H1 (cell line): ENCODE data around the gene MACROD2. TPM values are rescaled to one million over a fixed set of nuclear protein-coding genes. Genes with fewer than 3 reads are reported as not detected.

Experiments
- CTCF ChIA-PET: fragments of 300-600 bp; sonication (Branson Sonifier 250); formaldehyde crosslinking; loops from one replicate; lab custom pipeline; 2021; ENCODE audit not compliant: partially characterized antibody; lab: Charles Lee
- POLR2A ChIA-PET: fragments of 300-600 bp; sonication (Branson Sonifier 250); formaldehyde crosslinking; loops from one replicate; lab custom pipeline; 2021; ENCODE audit warnings: inconsistent platforms; ENCODE audit not compliant: partially characterized antibody; lab: Charles Lee
- DNase-seq, 2 experiments: peaks; one replicate each; pipeline versions ENCODE4 v3.0.0 to v3.0.0-alpha.2; 2010 to 2022; ENCODE audit warnings: low spot score in 2 of 2, low read depth in 1 of 2, mixed read lengths in 1 of 2
- FAIRE-seq: peaks from 2 replicates; lab custom pipeline; 2011; peaks lifted over from hg19 to GRCh38; lab: Jason Lieb, UNC
- H2AFZ ChIP-seq: 2 replicates; pipeline ENCODE4 v1.8.1; 2012; ENCODE audit warnings: low read length, inconsistent platforms
- H2AK5ac ChIP-seq: 2 replicates; pipeline ENCODE4 v1.6.1; 2013; ENCODE audit warnings: low read depth, low read length
- H2BK120ac ChIP-seq: replicated peaks from 2 replicates; pipeline ENCODE3; 2013; ENCODE audit warnings: low read depth, low read length, inconsistent platforms
- H2BK12ac ChIP-seq: 2 replicates; pipeline ENCODE4 v1.6.1; 2013; ENCODE audit warnings: low read depth, low read length
- H2BK15ac ChIP-seq: 2 replicates; pipeline ENCODE4 v1.6.1; 2013; ENCODE audit warnings: low read length
- H2BK20ac ChIP-seq: 2 replicates; pipeline ENCODE4 v1.6.1; 2013; ENCODE audit warnings: low read length
- H2BK5ac ChIP-seq: 2 replicates; pipeline ENCODE4 v1.6.1; 2013; ENCODE audit warnings: low read depth, low read length
- H3K14ac ChIP-seq: 2 replicates; pipeline ENCODE4 v1.6.1; 2013; ENCODE audit warnings: inconsistent platforms; ENCODE audit not compliant: insufficient read length
- H3K18ac ChIP-seq: 2 replicates; pipeline ENCODE4 v1.6.1; 2013; ENCODE audit warnings: low read length; ENCODE audit errors: extremely low read depth
- H3K23ac ChIP-seq: 2 replicates; pipeline ENCODE4 v1.6.1; 2013; ENCODE audit warnings: inconsistent platforms; ENCODE audit not compliant: insufficient read length
- H3K23me2 ChIP-seq: 2 replicates; pipeline ENCODE4 v1.6.1; 2013; ENCODE audit warnings: low read depth, low read length
- H3K27ac ChIP-seq: 2 replicates; pipeline ENCODE4 v1.6.1; 2011; ENCODE audit warnings: low read depth, low read length, inconsistent platforms
- H3K27me3 ChIP-seq, 4 experiments: replicated peaks in 1 of 4; 1 replicate in 1 of 4; 2 replicates in 3 of 4; pipeline versions ENCODE4 v1.6.1 to v1.8.1; 2011 to 2013; ENCODE audit warnings: low read length in 3 of 4, mild to moderate bottlenecking in 3 of 4, inconsistent platforms in 2 of 4, mixed read lengths in 2 of 4, moderate library complexity in 1 of 4; ENCODE audit not compliant: control insufficient read depth in 3 of 4, insufficient read depth in 3 of 4; ENCODE audit errors: extremely low read depth in 1 of 4
- H3K36me3 ChIP-seq, 4 experiments: 2 replicates each; pipeline versions ENCODE4 v1.6.1 to v1.8.1; 2011 to 2013; ENCODE audit warnings: mild to moderate bottlenecking in 4 of 4, low read length in 3 of 4, moderate library complexity in 2 of 4, control low read depth in 1 of 4, inconsistent platforms in 1 of 4; ENCODE audit not compliant: insufficient read depth in 4 of 4, control insufficient read depth in 2 of 4
- H3K4ac ChIP-seq: replicated peaks from 2 replicates; pipeline ENCODE3; 2013; ENCODE audit warnings: low read length, low read depth, mixed read lengths, inconsistent platforms; ENCODE audit not compliant: insufficient read length
- H3K4me1 ChIP-seq, 4 experiments: replicated peaks in 1 of 4; 1 replicate in 1 of 4; 2 replicates in 3 of 4; pipeline versions ENCODE4 v1.6.1 to v1.8.1; 2011 to 2013; ENCODE audit warnings: low read length in 3 of 4, inconsistent platforms in 2 of 4, mixed read lengths in 1 of 4; ENCODE audit not compliant: insufficient read depth in 4 of 4, control insufficient read depth in 3 of 4
- H3K4me2 ChIP-seq, 2 experiments: 2 replicates each; pipeline versions ENCODE4 v1.6.1 to v1.8.1; 2011 to 2013; ENCODE audit warnings: low read depth in 2 of 2, low read length in 2 of 2, control low read depth in 1 of 2, inconsistent platforms in 1 of 2, mild to moderate bottlenecking in 1 of 2; ENCODE audit not compliant: insufficient read depth in 1 of 2
- H3K4me3 ChIP-seq, 4 experiments: fragments of 200-600, 300-600 bp in 1 of 4; sonication (generic), shearing (Covaris generic), sonication (Bioruptor Twin) in 1 of 4; 2 replicates each; pipeline versions ENCODE4 v1.5.1 to v1.8.1; 2011 to 2016; ENCODE audit warnings: low read length in 4 of 4, low read depth in 3 of 4, control low read depth in 2 of 4, inconsistent platforms in 2 of 4, mild to moderate bottlenecking in 2 of 4, mixed read lengths in 1 of 4, moderate library complexity in 1 of 4; ENCODE audit not compliant: insufficient read depth in 2 of 4; ENCODE audit errors: extremely low read depth in 1 of 4
- H3K56ac ChIP-seq: replicated peaks from 2 replicates; pipeline ENCODE3; 2013; ENCODE audit warnings: low read depth, mild to moderate bottlenecking, mixed read lengths, low read length, inconsistent platforms; ENCODE audit not compliant: insufficient read length
- H3K79me1 ChIP-seq: 2 replicates; pipeline ENCODE4 v1.6.1; 2013; ENCODE audit warnings: low read depth, low read length, control low read depth
- H3K79me2 ChIP-seq, 2 experiments: 2 replicates each; pipeline versions ENCODE4 v1.6.1 to v1.8.1; 2012 to 2013; ENCODE audit warnings: low read length in 2 of 2, mild to moderate bottlenecking in 2 of 2, inconsistent platforms in 1 of 2; ENCODE audit not compliant: insufficient read depth in 2 of 2, control insufficient read depth in 1 of 2
- H3K9ac ChIP-seq, 4 experiments: replicated peaks in 1 of 4; 1 replicate in 1 of 4; 2 replicates in 3 of 4; pipeline versions ENCODE4 v1.6.1 to v1.8.1; 2011 to 2013; ENCODE audit warnings: low read depth in 3 of 4, low read length in 3 of 4, control low read depth in 2 of 4, mild to moderate bottlenecking in 2 of 4, moderate library complexity in 2 of 4, inconsistent platforms in 1 of 4; ENCODE audit errors: extremely low read depth in 1 of 4
- H3K9me3 ChIP-seq, 2 experiments: 2 replicates each; pipeline versions ENCODE4 v1.6.1 to v1.8.1; 2012 to 2013; ENCODE audit warnings: mild to moderate bottlenecking in 2 of 2, moderate library complexity in 2 of 2, control low read depth in 1 of 2, inconsistent platforms in 1 of 2, low read depth in 1 of 2, low read length in 1 of 2, mixed read lengths in 1 of 2; ENCODE audit not compliant: insufficient read depth in 2 of 2
- H4K20me1 ChIP-seq, 2 experiments: replicated peaks in 1 of 2; 2 replicates each; pipeline versions ENCODE3 to v1.8.1; 2011 to 2013; ENCODE audit warnings: inconsistent platforms in 2 of 2, low read length in 2 of 2, mild to moderate bottlenecking in 1 of 2; ENCODE audit not compliant: insufficient read depth in 2 of 2, control insufficient read depth in 1 of 2
- H4K5ac ChIP-seq: 2 replicates; pipeline ENCODE4 v1.6.1; 2013; ENCODE audit warnings: low read length, low read depth, mixed read lengths, inconsistent platforms; ENCODE audit not compliant: insufficient read length
- H4K8ac ChIP-seq: 2 replicates; pipeline ENCODE4 v1.8.0; 2013; ENCODE audit warnings: mild to moderate bottlenecking, moderate library complexity, low read length, inconsistent platforms; ENCODE audit not compliant: insufficient read depth; ENCODE audit errors: extremely low read depth
- H4K91ac ChIP-seq: replicated peaks from 2 replicates; pipeline ENCODE3; 2013; ENCODE audit warnings: low read length, mixed read lengths, inconsistent platforms; ENCODE audit not compliant: insufficient read length
- BACH1 ChIP-seq: IDR thresholded peaks from 2 replicates; pipeline ENCODE4 v1.6.1; 2012; ENCODE audit warnings: low read length, improper control_type of control experiment
- BRCA1 ChIP-seq: IDR thresholded peaks from 2 replicates; pipeline ENCODE4 v1.6.1; 2012; ENCODE audit warnings: low read depth, low read length, improper control_type of control experiment
- CHD2 ChIP-seq: IDR thresholded peaks from 2 replicates; pipeline ENCODE4 v1.6.1; 2012; ENCODE audit warnings: low read length, improper control_type of control experiment
- CREB1 ChIP-seq: IDR thresholded peaks from 2 replicates; pipeline ENCODE4 v1.6.1; 2012; ENCODE audit warnings: inconsistent platforms
- CTBP2 ChIP-seq: IDR thresholded peaks from 2 replicates; pipeline ENCODE4 v1.7.0; 2011; ENCODE audit warnings: borderline replicate concordance, mild to moderate bottlenecking, moderate library complexity, mixed read lengths, low read length; ENCODE audit not compliant: insufficient read depth, insufficient read length
- JUN ChIP-seq: IDR thresholded peaks from 2 replicates; pipeline ENCODE4 v1.6.1; 2011; ENCODE audit warnings: low read depth, mild to moderate bottlenecking, improper control_type of control experiment, low read length
- POLR2A ChIP-seq, 2 experiments: IDR thresholded peaks; 1 replicate in 1 of 2; 2 replicates in 1 of 2; pipeline ENCODE4 v1.6.1; 2011; ENCODE audit warnings: low read depth in 2 of 2, low read length in 2 of 2, mild to moderate bottlenecking in 2 of 2; ENCODE audit errors: control extremely low read depth in 1 of 2
- POLR2AphosphoS5 ChIP-seq: IDR thresholded peaks from 2 replicates; pipeline ENCODE4 v1.6.1; 2011; ENCODE audit warnings: low read depth, low read length
- POU5F1 ChIP-seq: IDR thresholded peaks from 2 replicates; pipeline ENCODE4 v1.6.1; 2011; ENCODE audit warnings: low read depth, mild to moderate bottlenecking, low read length, moderate library complexity
- SIN3A ChIP-seq, 2 experiments: IDR thresholded peaks in 1 of 2; conservative IDR thresholded peaks in 1 of 2; 2 replicates each; pipeline ENCODE4 v1.6.1; 2011 to 2012; ENCODE audit warnings: low read length in 2 of 2, improper control_type of control experiment in 1 of 2, low read depth in 1 of 2, mild to moderate bottlenecking in 1 of 2
- SIRT6 ChIP-seq: IDR thresholded peaks from one replicate; pipeline ENCODE4 v1.7.1; 2012; ENCODE audit warnings: low read length, inconsistent platforms
- TBP ChIP-seq: IDR thresholded peaks from 2 replicates; pipeline ENCODE4 v1.6.1; 2011; ENCODE audit warnings: low read depth, low read length, improper control_type of control experiment
- TCF12 ChIP-seq: IDR thresholded peaks from 2 replicates; pipeline ENCODE4 v1.6.1; 2011; ENCODE audit warnings: low read depth, mild to moderate bottlenecking, low read length
- ZNF274 ChIP-seq: IDR thresholded peaks from 2 replicates; pipeline ENCODE4 v1.7.0; 2012; ENCODE audit warnings: low read length, borderline replicate concordance; ENCODE audit errors: extremely low read depth
- WGBS, 2 experiments: shearing (Covaris generic) in 1 of 2; methylation state at CpG; one replicate each; pipeline versions ENCODE4 v1.1.6 to v1.1.7; 2013 to 2015; ENCODE audit warnings: low lambda C conversion rate in 2 of 2, mixed read lengths in 2 of 2, inconsistent platforms in 1 of 2, low coverage in 1 of 2, missing lambda C conversion rate in 1 of 2; ENCODE audit not compliant: insufficient replicate concordance in 2 of 2, insufficient coverage in 1 of 2, insufficient read length in 1 of 2; ENCODE audit errors: extremely low coverage in 1 of 2, missing lambda C conversion rate in 1 of 2; 5-methylcytosine and 5-hydroxymethylcytosine counted together
- polyA plus RNA-seq, 7 experiments: library from polyadenylated mRNA; depleted of rRNA in 3 of 7; stranded (reverse) in 5 of 7; unstranded in 2 of 7; fragments of >200 nt in 5 of 7; fragments of 200-250 nt in 2 of 7; gene quantifications; 1 replicate in 5 of 7; 2 replicates in 1 of 7; 4 replicates in 1 of 7; pipeline versions ENCODE4 v1.2.1 to v1.2.3, GENCODE V29; 2011 to 2013; ENCODE audit warnings: missing spikeins in 2 of 7, mixed read lengths in 2 of 7
- total RNA-seq: library from RNA; stranded (reverse); fragmentation: NEBNext Ultra II Directional; extraction: Animal tissue kit (Norgen Biotek cat#: 25700); gene quantifications from 2 replicates; pipeline ENCODE4 v1.2.1, GENCODE V29; 2021
- TF ChIP-seq, protein P1 (sequence below): IDR thresholded peaks from 2 replicates; pipeline ENCODE4 v1.6.1; 2012; ENCODE audit warnings: low read length, inconsistent platforms

Gene MACROD2
- total and polyA plus RNA-seq, 2 of the 8 experiments (the other 6 are each of a cell fraction or from before 2014, with no cell fraction given): 0.70 to 3.9 TPM

- Histone ChIP-seq H4K20me1 (no peaks in the 10 kb centered on the region), H3K9me3 (peaks cover 2 to 6% of the 10 kb centered on the region in 2 experiments; a peak in 2 of 4 replicates), H3K4me3 (no peak overlapping the region), H3K79me1 (no peaks in the 10 kb centered on the region), H3K56ac (no peak overlapping the region), H4K5ac (no peak overlapping the region), H3K27me3 (no peaks in the 10 kb centered on the region), H2BK5ac (no peak overlapping the region), H4K91ac (no peak overlapping the region), H3K4me2 (no peak overlapping the region), H2BK120ac (no peak overlapping the region), H3K14ac (no peak overlapping the region), H2BK12ac (no peak overlapping the region), H3K36me3 (no peaks in the 10 kb centered on the region), H3K18ac (no peak overlapping the region), H2AFZ (no peak overlapping the region), H4K8ac (no peak overlapping the region), H2BK15ac (no peak overlapping the region), H3K79me2 (no peaks in the 10 kb centered on the region), H3K23me2 (no peaks in the 10 kb centered on the region), H3K27ac (no peak overlapping the region), H2BK20ac (no peak overlapping the region), H3K4me1 (no peaks in the 10 kb centered on the region), H2AK5ac (no peak overlapping the region), H3K23ac (no peak overlapping the region), H3K4ac (no peak overlapping the region), H3K9ac (no peak overlapping the region)
- DNase-seq (no peak), FAIRE-seq (no peak)
- WGBS, 2 experiments: 0% methylated on average over 1 of the region's 1 CpG; no CpG with 5 or more reads in 1 of the 2 experiments
- CTCF ChIA-PET: interaction anchor here (1.1 kb wide), 1 partner anchor 10 kb away, joined by 3 read pairs; no protein-coding TSS in a partner anchor
- POLR2A ChIA-PET: no interaction called here
- TF ChIP-seq POLR2AphosphoS5: no peak
- TF ChIP-seq CTBP2: no peak
- TF ChIP-seq CREB1: no peak
- no peak for TF ChIP-seq POLR2A (IDR thresholded peaks at IDR 0.05; ENCODE audit: control extremely low read depth in 1 of 2, low read depth in 2 of 2, low read length in 2 of 2)
- TF ChIP-seq SIN3A (conservative IDR thresholded peaks at IDR 0.05 in 1 of 2, IDR thresholded peaks at IDR 0.05 in 1 of 2; ENCODE audit: low read depth in 1 of 2, low read length in 2 of 2): no peak
- TF ChIP-seq TCF12: no peak
- no peak for TF ChIP-seq ZNF274
- TF ChIP-seq, protein P1, sequence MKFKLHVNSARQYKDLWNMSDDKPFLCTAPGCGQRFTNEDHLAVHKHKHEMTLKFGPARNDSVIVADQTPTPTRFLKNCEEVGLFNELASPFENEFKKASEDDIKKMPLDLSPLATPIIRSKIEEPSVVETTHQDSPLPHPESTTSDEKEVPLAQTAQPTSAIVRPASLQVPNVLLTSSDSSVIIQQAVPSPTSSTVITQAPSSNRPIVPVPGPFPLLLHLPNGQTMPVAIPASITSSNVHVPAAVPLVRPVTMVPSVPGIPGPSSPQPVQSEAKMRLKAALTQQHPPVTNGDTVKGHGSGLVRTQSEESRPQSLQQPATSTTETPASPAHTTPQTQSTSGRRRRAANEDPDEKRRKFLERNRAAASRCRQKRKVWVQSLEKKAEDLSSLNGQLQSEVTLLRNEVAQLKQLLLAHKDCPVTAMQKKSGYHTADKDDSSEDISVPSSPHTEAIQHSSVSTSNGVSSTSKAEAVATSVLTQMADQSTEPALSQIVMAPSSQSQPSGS: no peak
- TF ChIP-seq JUN: no peak
- no peak for TF ChIP-seq BACH1
- no peak for TF ChIP-seq SIRT6
- no peak for TF ChIP-seq TBP
- TF ChIP-seq POU5F1: no peak
- TF ChIP-seq CHD2: no peak
- TF ChIP-seq BRCA1: no peak
Observed at GRCh38 chr20:15942130-15942529, 1946.8 kb downstream of the MACROD2 start.
